NCI-H1105 (cell line): ENCODE data around the gene IGF2R.
"Not testable (repeated sequence)": the region's sequence is repeated elsewhere in the genome, so short reads cannot be mapped to it uniquely, and the experiment has no call there.

Experiments used
- DNase-seq: peaks from one replicate; lab custom pipeline; 2025; lab: John Stamatoyannopoulos, UW

The IGF2R gene

GRCh38 chr6:159997498-159998101 is 28.7 kb downstream of the IGF2R start:
- no peak for DNase-seq

GRCh38 chr6:159998538-159998937 is 29.7 kb downstream of the IGF2R start:
- DNase-seq = no peak

GRCh38 chr6:159999240-159999671 is 30.4 kb downstream of the IGF2R start:
- DNase-seq = no peak

GRCh38 chr6:160000280-160000704 is 31.4 kb downstream of the IGF2R start:
- DNase-seq = no peak

- DNase-seq = not testable (repeated sequence)
These were observed 32.1 kb downstream of the IGF2R start for GRCh38 chr6:160000893-160001427.

- no peak for DNase-seq
These were observed 34.0 kb downstream of the IGF2R start for GRCh38 chr6:160002882-160003281.

GRCh38 chr6:160004018-160004417 is 35.1 kb downstream of the IGF2R start:
- DNase-seq = no peak

GRCh38 chr6:160004419-160005175 is 35.7 kb downstream of the IGF2R start:
- DNase-seq = no peak

GRCh38 chr6:160005211-160005610 is 36.3 kb downstream of the IGF2R start:
- DNase-seq = no peak

GRCh38 chr6:160005861-160006540 is 37.1 kb downstream of the IGF2R start:
- no peak for DNase-seq

GRCh38 chr6:160007145-160007544 is 38.3 kb downstream of the IGF2R start:
- no peak for DNase-seq

- DNase-seq = no peak
These were observed 38.7 kb downstream of the IGF2R start for GRCh38 chr6:160007611-160008010.

GRCh38 chr6:160010067-160010466 is 41.2 kb downstream of the IGF2R start:
- no peak for DNase-seq

- DNase-seq = no peak
These were observed 45.3 kb downstream of the IGF2R start for GRCh38 chr6:160013987-160014868.

- no peak for DNase-seq
These were observed 45.9 kb downstream of the IGF2R start for GRCh38 chr6:160014869-160015182.

GRCh38 chr6:160015778-160016684 is 47.1 kb downstream of the IGF2R start:
- no peak for DNase-seq

- DNase-seq = no peak
These were observed 53.2 kb downstream of the IGF2R start for GRCh38 chr6:160022101-160022500.

GRCh38 chr6:160022793-160023192 is 53.9 kb downstream of the IGF2R start:
- DNase-seq = no peak

GRCh38 chr6:160024152-160024551 is 55.3 kb downstream of the IGF2R start:
- DNase-seq = no peak

GRCh38 chr6:160027076-160027475 is 58.2 kb downstream of the IGF2R start:
- no peak for DNase-seq

- no peak for DNase-seq
These were observed 59.0 kb downstream of the IGF2R start for GRCh38 chr6:160027931-160028330.
